ENCODE results near the gene SREBF1.
A peak's percentile ranks its signal among the peaks of the same experiment; 100 is the strongest.

The SREBF1 gene

DNA sequence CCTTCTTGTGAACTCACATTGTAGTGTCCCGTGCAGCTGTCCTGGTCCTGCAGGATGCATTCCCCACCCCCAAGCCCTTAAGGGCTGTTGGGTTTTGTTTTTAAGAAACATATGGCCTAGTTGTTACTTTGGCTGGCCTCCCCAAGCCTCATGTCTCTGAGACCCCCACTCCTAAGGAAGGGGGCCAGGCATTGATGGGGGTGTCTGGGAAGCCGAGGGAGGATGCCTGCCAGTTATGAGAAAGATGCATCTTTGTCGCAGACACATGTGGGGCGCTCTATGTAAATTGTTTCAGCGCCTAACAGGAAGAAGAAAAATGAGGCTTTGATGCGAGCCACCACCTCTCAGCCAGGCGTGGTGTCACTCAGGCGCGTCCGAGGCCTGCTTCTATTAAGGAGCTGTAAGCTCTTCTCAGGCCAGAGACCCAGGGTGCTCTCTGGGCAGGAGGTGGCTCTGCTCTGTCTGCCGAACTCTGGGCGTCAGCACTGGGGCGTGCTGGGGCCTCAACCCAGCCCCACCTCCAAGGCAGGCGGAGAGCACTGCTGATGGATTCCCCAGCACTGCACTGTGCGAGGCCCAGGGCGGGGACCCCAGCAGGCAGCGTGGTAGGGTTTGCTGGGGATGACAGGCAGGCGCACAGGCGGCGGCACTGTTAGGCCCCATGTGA, 70.6 kb downstream of the SREBF1 start:
- DNase-seq: no peak
- Mint-ChIP-seq H3K4me3 (peak overlapping the region; percentile 20 to 56), H3K27ac (peak overlapping the region; percentile 90 to 96), H3K27me3 (no peaks in the 10 kb centered on the region), H3K9me3 (no peaks in the 10 kb centered on the region), H3K4me1 (peaks cover 71% of the 10 kb centered on the region)
- ATAC-seq: peak; percentile 57

DNA sequence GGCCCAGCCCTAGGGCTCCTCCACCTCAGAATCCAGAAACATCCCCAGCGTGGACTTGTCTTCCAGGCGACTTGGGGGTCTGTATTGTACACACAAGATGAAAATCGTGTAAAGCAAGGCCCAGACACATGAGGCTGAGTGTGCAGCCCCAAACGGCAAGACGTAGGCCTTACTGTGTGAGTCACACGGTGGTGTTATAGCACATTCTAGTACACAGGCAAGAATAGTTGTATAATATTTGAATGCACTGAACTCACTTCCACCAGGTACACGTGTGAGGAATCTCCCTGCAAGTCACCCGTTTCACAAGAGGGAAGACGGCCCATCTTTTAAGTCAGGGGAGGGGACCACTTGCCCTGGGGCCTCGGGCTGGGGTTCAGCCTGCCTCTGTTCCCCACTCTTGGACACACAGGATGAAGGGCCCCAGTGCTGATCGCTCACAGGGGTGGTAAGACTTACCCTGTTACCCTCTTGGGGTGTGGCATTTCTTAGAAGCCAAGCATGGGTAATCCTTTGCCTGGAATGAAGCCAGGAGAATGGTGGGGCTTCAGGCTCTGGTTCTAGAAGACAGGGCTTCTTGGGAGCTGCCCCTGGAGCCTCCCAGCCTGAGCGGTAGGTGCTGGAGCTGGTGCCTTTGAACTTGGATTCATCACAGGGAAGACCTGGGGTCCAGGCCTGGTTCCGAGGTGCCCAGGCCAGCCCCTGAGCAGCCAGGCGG, 71.3 kb downstream of the SREBF1 start:
- no peak overlapping the region for H3K4me3 Mint-ChIP-seq
- H3K4me1 Mint-ChIP-seq: peaks cover 73% of the 10 kb centered on the region
- ATAC-seq: peak; percentile 39
- no peak for DNase-seq
- H3K9me3 Mint-ChIP-seq: no peaks in the 10 kb centered on the region
- H3K27me3 Mint-ChIP-seq: no peaks in the 10 kb centered on the region
- H3K27ac Mint-ChIP-seq: peak overlapping the region in 1 of 2 donors; percentile 90

DNA sequence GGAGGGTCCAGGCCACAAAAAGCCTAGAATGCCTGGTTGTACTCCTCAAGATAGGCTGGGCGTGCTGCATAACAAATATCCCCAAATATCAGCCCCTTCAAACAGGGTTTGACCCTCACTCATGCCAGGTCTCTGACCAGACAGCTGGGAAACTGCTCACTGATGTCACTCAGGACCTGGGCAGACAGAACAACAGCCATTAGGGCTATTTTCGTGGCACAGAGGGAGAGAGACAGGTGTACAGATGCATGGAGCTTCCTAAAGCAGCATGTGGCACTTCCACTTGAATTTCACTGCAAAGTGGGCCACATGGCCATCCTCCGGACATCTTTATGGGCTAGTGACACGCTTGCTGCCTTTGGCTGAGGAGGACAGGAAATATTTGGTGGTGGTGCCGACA, 73.1 kb downstream of the SREBF1 start:
- H3K4me1 Mint-ChIP-seq: peaks cover 78% of the 10 kb centered on the region
- no peak overlapping the region for H3K4me3 Mint-ChIP-seq
- DNase-seq: no peak
- no peak overlapping the region for H3K27ac Mint-ChIP-seq
- H3K27me3 Mint-ChIP-seq: no peaks in the 10 kb centered on the region
- no peak for ATAC-seq
- H3K9me3 Mint-ChIP-seq: no peaks in the 10 kb centered on the region

DNA sequence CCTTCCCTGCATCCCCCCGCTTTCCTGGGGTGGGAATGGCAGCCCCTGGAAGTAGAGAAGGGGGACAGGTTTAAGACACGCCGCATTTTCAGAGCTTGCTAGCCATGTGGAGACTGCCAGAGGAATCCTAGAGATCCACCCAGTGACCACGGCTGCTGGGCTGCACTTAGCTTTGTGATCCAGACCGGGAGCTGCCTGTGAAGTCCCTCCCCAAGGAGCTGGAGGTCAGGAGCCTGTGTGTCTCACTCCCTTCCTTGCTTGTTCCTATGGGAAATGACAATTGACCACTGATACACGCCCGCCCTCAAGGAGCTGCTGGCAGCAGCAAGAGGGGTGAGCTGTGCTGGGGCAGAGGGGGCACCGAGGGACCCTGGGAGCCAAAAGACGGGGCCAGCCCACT, 73.7 kb downstream of the SREBF1 start:
- no peaks in the 10 kb centered on the region for H3K9me3 Mint-ChIP-seq
- no peak for DNase-seq
- no peaks in the 10 kb centered on the region for H3K27me3 Mint-ChIP-seq
- no peak overlapping the region for H3K4me3 Mint-ChIP-seq
- ATAC-seq: no peak
- no peak overlapping the region for H3K27ac Mint-ChIP-seq
- H3K4me1 Mint-ChIP-seq: peaks cover 80% of the 10 kb centered on the region

DNA sequence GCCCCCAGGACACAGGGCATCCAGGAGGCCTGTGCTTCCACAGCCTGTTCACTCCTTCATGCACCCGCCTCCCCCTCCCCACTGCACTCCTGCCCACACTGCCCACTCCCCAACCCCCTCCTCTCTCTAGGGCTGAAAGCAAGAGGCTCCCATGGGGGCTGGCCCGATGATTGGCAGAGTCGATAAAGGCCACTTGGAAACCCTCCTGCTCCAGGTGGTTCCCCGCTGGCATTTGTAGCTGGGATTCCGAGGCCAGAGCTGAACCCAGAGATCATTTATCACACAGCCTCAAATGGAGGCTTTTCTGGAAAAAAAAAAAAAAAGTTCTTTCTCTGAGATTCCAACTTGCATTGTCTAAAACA, 74.1 kb downstream of the SREBF1 start:
- H3K4me1 Mint-ChIP-seq: peaks cover 84% of the 10 kb centered on the region
- no peak overlapping the region for H3K4me3 Mint-ChIP-seq
- no peaks in the 10 kb centered on the region for H3K9me3 Mint-ChIP-seq
- DNase-seq (no peak), ATAC-seq (no peak)
- H3K27ac Mint-ChIP-seq: no peak overlapping the region
- H3K27me3 Mint-ChIP-seq: no peaks in the 10 kb centered on the region

Data from stimulated activated naive CD8-positive, alpha-beta T cell treated with anti-CD3 and anti-CD28 coated beads, Interleukin-15, amount 100 ng/mL, for 72 hours (primary cell).